Nephron (organoid): ENCODE data around the gene MFSD11.
"Not testable (repeated sequence)": the region's sequence is repeated elsewhere in the genome, so short reads cannot be mapped to it uniquely, and the experiment has no call there.

Source experiments
- H3K27ac Mint-ChIP-seq, 3 experiments: 2 replicates each; pipeline ENCODE4 v1.8.0; 2020; ENCODE audit warnings: mixed read lengths in 3 of 3, mild to moderate bottlenecking in 2 of 3, moderate library complexity in 1 of 3
- H3K27me3 Mint-ChIP-seq: 2 replicates; pipeline ENCODE4 v1.8.0; 2021; ENCODE audit warnings: low read depth, mild to moderate bottlenecking, moderate library complexity, mixed read lengths
- H3K36me3 Mint-ChIP-seq: 2 replicates; pipeline ENCODE4 v1.8.0; 2020; ENCODE audit warnings: low read depth, mixed read lengths
- H3K4me1 Mint-ChIP-seq: 2 replicates; pipeline ENCODE4 v1.8.0; 2020; ENCODE audit warnings: mixed read lengths
- H3K4me3 Mint-ChIP-seq, 3 experiments: 2 replicates each; pipeline ENCODE4 v1.8.0; 2020; ENCODE audit warnings: mild to moderate bottlenecking in 3 of 3, mixed read lengths in 3 of 3, moderate library complexity in 2 of 3
- H3K9me3 Mint-ChIP-seq: 2 replicates; pipeline ENCODE4 v1.8.0; 2020; ENCODE audit warnings: mixed read lengths
- CTCF ChIP-seq, 3 experiments: fragments of 200-600 bp; sonication (generic); IDR thresholded peaks; one replicate each; pipeline ENCODE4 v1.5.0; 2021; ENCODE audit warnings: antibody characterized with exemption in 3 of 3; ENCODE audit not compliant: unreplicated experiment in 3 of 3

MFSD11 gene

DNA sequence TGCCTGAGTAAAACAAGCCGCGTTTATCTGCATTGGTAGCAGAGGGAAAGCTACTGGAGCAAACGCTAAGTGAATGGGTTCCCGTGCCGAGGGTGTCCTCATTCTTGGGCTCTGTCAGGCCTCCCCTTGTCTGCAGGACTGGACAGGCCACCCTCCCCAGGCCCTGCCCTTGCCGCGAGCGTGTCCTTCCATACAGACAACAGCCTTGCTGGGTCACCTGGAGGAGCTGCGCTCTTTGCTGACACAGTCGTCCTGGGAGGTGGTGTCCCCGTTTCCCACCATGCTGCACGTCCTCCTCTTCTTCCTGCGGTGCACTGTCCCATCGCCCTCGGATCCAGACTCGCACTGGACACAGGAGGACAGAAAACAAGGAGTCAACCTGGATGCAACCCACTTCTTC, 19.4 kb upstream of the MFSD11 start:
- H3K36me3 Mint-ChIP-seq = peaks cover 70% of the 10 kb centered on the region
- H3K4me3 Mint-ChIP-seq = no peak overlapping the region
- no peaks in the 10 kb centered on the region for H3K9me3 Mint-ChIP-seq
- no peak for TF ChIP-seq CTCF (IDR thresholded peaks at IDR 0.05; ENCODE audit: unreplicated experiment in 3 of 3)
- H3K4me1 Mint-ChIP-seq = peaks cover 5% of the 10 kb centered on the region
- H3K27me3 Mint-ChIP-seq = no peaks in the 10 kb centered on the region
- no peak overlapping the region for H3K27ac Mint-ChIP-seq

DNA sequence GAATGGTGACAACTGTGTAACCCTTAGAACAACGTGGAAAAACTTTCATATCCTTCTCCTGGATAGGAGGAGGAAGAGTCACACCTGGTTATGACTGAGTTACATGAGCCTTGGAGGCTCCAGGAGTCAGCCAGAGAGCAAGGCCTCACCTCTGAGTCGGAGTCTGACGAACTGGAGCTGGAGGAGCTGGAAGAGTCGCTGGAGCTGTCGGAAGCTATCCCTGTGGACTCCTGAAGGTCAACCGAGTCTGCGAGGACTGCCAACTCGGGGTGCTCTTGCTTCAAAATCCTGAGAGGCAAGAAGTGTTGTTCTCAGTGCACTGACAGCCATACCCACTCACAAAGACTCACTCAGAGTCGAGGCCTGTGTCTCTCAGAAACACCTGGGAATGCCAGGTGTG, 17.7 kb upstream of the MFSD11 start:
- H3K27me3 Mint-ChIP-seq = no peaks in the 10 kb centered on the region
- no peaks in the 10 kb centered on the region for H3K9me3 Mint-ChIP-seq
- no peak overlapping the region for H3K27ac Mint-ChIP-seq
- TF ChIP-seq CTCF (IDR thresholded peaks at IDR 0.05; ENCODE audit: unreplicated experiment in 3 of 3) = no peak
- no peaks in the 10 kb centered on the region for H3K4me1 Mint-ChIP-seq
- peaks cover 64% of the 10 kb centered on the region for H3K36me3 Mint-ChIP-seq
- H3K4me3 Mint-ChIP-seq = no peak overlapping the region

DNA sequence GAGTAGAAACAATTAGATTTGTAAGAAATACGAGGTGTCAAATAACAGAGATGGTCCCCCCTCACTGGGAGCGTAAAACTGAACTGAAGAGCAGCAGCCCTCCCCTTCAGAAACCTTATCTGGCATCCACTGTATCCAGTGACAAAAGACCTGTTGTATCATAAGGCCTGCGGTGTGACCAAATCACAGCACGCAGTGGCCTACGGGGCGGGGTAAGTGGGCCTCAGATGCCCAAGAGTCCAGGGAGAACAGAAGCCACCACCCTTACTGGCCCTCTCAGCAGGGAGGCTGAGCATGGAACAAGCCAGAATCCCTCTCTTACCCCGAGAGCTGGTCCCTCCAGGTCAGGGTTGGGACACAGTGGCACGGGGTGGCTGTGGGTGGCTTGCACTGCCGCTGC, 17.0 kb upstream of the MFSD11 start:
- H3K4me1 Mint-ChIP-seq = peaks cover 7% of the 10 kb centered on the region
- H3K36me3 Mint-ChIP-seq = peaks cover 64% of the 10 kb centered on the region
- no peak for TF ChIP-seq CTCF (IDR thresholded peaks at IDR 0.05; ENCODE audit: unreplicated experiment in 3 of 3)
- no peaks in the 10 kb centered on the region for H3K27me3 Mint-ChIP-seq
- no peak overlapping the region for H3K27ac Mint-ChIP-seq
- H3K4me3 Mint-ChIP-seq = no peak overlapping the region
- no peaks in the 10 kb centered on the region for H3K9me3 Mint-ChIP-seq

- peaks cover 9% of the 10 kb centered on the region for H3K4me1 Mint-ChIP-seq
- H3K36me3 Mint-ChIP-seq = peaks cover 59% of the 10 kb centered on the region
- H3K9me3 Mint-ChIP-seq = no peaks in the 10 kb centered on the region
- H3K27ac Mint-ChIP-seq = peak overlapping the region in 1 of 3 experiments; percentile 17
- TF ChIP-seq CTCF (IDR thresholded peaks at IDR 0.05; ENCODE audit: unreplicated experiment in 3 of 3) = no peak
- H3K27me3 Mint-ChIP-seq = no peaks in the 10 kb centered on the region
- no peak overlapping the region for H3K4me3 Mint-ChIP-seq
Measured at GRCh38 chr17:76721463-76721862, 16.5 kb upstream of the MFSD11 start.

GRCh38 chr17:76722279-76722678, 15.6 kb upstream of the MFSD11 start:
- H3K27me3 Mint-ChIP-seq = no peaks in the 10 kb centered on the region
- TF ChIP-seq CTCF (IDR thresholded peaks at IDR 0.05; ENCODE audit: unreplicated experiment in 3 of 3) = no peak

DNA sequence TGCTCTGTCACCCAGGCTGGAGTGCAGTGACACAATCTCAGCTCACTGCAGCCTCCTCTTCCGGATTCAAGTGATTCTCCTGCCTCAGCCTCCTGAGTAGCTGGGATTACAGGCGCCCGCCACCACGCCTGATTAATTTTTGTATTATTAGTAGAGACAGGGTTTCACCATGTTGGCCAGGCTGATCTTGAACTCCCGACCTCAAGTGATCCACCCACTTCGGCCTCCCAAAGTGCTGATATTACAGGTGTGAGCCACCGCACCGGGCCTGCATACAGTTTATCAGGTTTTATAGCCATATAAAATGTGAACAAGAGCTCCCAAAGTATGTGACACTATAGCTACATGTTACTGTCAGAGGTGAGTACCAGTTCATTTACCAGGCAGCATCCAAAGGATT, 14.9 kb upstream of the MFSD11 start:
- H3K9me3 Mint-ChIP-seq, H3K27ac Mint-ChIP-seq, H3K4me3 Mint-ChIP-seq, H3K27me3 Mint-ChIP-seq: not testable (repeated sequence)
- Mint-ChIP-seq H3K36me3 (peaks cover 50% of the 10 kb centered on the region), H3K4me1 (peaks cover 18% of the 10 kb centered on the region)

More at GRCh38 chr17:76722279-76722678, 15.6 kb upstream of the MFSD11 start:
- H3K36me3 Mint-ChIP-seq = peaks cover 52% of the 10 kb centered on the region
- no peak overlapping the region for H3K4me3 Mint-ChIP-seq
- no peaks in the 10 kb centered on the region for H3K9me3 Mint-ChIP-seq
- H3K4me1 Mint-ChIP-seq = peaks cover 11% of the 10 kb centered on the region
- no peak overlapping the region for H3K27ac Mint-ChIP-seq
